Hematopoietic multipotent progenitor cell treated with erythropoietin and hydrocortisone succinate and interleukin-3 and kit ligand, for 4 days (in vitro differentiated cells): ENCODE results near the gene MVP.

Source experiments
- DNase-seq: peaks from one replicate; pipeline ENCODE4 v3.0.0-alpha.2; 2015

MVP gene

DNA sequence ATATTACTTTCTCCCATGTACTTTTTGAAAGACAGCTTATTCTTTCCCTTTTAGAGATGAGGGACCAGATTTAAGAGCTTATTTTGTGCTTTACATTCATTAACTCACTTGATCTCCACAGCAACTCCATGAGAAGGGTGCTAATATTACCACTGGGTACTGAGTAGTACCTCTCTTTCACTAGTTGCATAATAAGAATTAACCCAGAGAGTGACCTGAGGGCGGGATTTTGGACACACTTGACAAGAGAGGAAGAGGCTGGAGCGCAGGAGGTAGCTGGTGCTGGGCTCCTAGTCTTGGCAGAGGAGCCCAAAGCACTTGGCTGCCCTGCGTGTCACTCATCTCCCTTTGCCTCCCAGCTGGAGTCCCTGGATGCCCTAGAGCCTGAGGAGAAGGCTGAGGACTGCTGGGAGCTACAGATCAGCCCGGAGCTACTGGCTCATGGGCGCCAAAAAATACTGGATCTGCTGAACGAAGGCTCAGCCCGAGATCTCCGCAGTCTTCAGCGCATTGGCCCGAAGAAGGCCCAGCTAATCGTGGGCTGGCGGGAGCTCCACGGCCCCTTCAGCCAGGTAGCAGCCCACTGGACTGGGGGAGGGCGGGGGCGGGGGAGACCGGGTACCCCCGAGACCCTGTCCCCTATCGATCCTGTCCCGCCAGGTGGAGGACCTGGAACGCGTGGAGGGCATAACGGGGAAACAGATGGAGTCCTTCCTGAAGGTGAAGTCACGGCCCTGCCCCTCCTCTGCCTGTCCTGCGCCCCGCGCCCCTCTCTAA, 15.6 kb upstream of the MVP start:
- peak; percentile 59 for DNase-seq

DNA sequence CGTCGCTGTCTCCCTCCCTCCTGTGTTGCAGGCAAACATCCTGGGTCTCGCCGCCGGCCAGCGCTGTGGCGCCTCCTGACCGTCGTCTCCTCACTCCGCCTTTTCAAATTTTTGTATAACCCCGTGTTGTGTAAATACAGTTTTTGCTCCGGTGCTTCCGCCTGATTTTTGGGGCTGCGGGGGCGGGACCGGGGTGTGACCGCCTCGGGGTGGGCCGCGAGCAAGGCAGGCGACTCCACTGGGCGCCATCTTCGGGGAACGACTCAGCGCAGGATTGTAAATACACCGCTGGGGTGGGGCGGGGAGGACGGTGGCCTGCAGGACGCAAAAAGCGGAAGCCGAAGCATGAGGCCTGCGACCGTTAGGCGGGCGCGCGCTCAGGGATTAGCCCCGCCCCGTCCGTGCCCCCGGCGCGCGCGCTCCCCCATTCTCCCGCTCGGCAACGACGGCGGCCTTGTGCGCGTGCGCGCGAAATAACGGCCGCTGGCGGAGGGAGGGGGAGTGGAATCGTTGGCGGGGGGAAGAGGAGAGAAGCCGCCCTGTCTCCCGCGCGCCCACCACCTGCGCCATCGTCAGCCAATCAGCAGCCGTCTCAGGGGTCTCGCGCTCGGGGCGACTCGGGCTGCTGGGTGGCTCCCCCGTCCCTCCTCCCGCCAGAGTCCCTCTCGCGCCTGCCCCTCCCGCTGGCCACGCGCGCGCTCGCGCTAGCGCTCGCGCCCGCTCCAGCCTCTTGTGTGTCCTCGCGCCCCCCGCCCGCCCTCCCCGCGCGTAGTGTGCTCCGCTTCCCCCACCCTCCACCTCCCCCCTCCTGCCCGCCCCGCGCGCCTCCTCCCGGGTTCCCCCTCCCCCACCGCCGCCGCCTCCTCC, 14.8 kb upstream of the MVP start:
- DNase-seq: peak; percentile 99

DNA sequence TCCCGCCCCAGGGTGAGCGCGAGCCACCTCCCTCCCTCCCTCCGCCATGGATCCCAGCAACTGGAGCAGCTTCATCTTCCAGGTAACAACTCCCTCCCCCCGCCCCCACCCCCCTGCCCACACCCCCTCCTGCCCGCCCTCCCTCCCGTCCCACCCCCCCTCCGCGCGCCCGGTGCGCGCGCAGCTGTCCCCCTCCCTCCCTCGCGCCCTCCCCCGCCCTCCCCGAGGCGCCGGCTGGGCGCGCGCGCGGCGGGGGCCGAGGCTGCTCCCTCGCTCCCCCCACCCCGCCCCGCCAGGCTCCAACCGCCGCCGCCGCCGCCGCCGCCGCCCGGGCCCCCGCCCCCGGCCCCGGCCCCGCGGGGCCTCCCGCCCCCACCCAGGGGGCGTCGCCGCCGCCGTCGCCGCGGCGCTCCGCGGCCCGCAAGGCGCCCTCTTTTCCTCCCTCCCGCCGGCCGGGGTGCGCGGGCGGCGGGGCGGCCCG, 14.1 kb upstream of the MVP start, which contains the start of gene MAZ:
TSS of gene MAZ (plus strand) at position 431 of the 481 bp plus-strand sequence. CDS start 173 bp downstream, outside the sequence.
- DNase-seq: no peak

DNA sequence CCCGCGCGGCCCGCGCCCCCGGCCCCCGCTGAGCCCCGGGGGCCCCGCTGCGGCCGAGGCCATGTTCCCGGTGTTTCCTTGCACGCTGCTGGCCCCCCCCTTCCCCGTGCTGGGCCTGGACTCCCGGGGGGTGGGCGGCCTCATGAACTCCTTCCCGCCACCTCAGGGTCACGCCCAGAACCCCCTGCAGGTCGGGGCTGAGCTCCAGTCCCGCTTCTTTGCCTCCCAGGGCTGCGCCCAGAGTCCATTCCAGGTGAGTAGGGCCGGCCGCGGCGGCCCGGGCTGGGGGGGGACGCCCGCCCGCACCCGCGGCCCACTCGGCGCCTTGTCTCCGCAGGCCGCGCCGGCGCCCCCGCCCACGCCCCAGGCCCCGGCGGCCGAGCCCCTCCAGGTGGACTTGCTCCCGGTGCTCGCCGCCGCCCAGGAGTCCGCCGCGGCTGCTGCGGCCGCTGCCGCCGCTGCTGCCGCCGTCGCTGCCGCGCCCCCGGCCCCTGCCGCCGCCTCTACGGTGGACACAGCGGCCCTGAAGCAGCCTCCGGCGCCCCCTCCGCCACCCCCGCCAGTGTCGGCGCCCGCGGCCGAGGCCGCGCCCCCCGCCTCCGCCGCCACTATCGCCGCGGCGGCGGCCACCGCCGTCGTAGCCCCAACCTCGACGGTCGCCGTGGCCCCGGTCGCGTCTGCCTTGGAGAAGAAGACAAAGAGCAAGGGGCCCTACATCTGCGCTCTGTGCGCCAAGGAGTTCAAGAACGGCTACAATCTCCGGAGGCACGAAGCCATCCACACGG, 13.4 kb upstream of the MVP start:
- DNase-seq: peak; percentile 91

DNA sequence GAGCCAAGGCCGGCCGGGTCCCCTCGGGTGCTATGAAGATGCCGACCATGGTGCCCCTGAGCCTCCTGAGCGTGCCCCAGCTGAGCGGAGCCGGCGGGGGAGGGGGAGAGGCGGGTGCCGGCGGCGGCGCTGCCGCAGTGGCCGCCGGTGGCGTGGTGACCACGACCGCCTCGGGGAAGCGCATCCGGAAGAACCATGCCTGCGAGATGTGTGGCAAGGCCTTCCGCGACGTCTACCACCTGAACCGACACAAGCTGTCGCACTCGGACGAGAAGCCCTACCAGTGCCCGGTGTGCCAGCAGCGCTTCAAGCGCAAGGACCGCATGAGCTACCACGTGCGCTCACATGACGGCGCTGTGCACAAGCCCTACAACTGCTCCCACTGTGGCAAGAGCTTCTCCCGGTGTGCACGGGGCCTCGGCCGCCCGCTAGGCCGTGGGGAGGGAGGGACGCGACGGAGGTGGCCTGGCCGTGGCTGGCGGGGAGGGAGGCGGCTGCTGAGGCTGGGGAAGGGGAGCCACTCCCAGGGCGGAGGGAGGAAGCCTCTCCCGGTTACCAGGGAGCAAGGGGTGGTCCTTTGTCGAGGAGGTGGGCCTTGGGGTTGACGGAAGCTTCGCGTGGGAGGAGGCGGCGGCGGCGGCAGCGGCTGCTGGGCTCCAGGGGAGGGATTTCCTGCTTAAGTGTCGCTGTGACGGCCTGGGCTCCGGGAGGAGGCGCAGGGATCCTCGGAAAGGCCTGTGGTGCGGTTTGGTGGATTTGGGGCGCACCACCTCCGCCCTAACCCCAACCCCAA, 12.6 kb upstream of the MVP start:
- peak; percentile 97 for DNase-seq

DNA sequence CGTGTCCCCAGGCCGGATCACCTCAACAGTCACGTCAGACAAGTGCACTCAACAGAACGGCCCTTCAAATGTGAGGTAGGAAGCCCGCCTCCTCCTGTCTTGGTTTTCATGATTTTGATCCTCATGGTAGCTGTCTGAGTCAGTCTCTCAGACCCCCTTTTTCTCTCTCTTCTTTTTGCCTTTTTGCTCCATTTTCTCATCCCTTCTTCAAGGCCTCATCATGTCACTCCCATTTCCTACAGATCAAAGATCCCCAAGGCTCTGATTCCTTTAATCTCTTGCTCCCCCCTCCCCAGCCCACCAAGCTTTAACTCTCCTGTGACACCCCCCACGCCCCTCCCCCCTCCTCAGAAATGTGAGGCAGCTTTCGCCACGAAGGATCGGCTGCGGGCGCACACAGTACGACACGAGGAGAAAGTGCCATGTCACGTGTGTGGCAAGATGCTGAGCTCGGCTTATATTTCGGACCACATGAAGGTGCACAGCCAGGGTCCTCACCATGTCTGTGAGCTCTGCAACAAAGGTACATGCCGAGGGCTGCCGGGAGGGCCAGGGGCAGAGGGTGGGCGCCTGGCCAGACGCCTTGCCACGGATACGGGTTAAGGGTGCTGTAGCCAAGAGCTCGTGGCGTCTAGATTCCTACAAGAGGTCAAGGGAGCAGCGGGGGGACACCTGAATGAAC, 11.9 kb upstream of the MVP start:
- DNase-seq: no peak

DNA sequence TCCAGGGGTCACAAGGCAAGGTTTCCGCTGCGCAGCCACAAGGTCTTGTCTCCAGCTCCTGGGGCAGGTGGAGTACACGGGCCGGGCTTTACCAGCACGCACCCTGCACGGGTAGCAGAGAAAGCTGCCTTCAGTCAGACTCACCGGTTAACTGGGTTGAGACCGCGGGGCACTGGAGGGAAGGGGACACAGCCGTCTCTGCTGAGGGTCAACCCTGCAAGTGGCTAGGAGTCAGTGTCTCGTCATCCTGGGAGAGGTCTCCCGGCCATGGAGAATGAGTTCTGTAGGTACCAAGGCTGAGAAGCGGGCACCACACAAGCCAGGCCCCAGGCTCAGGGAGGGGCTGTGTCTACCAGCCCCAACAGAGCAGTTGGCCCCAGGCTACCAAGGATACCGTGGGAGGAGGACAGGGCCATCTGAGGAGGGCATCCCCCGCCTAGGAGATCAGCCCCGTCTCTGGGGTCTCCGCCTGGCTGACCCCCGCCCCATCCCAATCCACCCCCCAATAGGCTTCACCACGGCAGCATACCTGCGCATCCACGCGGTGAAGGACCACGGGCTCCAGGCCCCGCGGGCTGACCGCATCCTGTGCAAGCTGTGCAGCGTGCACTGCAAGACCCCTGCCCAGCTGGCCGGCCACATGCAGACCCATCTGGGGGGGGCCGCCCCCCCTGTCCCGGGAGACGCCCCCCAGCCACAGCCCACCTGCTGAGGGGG, 11.1 kb upstream of the MVP start:
- DNase-seq: no peak

DNA sequence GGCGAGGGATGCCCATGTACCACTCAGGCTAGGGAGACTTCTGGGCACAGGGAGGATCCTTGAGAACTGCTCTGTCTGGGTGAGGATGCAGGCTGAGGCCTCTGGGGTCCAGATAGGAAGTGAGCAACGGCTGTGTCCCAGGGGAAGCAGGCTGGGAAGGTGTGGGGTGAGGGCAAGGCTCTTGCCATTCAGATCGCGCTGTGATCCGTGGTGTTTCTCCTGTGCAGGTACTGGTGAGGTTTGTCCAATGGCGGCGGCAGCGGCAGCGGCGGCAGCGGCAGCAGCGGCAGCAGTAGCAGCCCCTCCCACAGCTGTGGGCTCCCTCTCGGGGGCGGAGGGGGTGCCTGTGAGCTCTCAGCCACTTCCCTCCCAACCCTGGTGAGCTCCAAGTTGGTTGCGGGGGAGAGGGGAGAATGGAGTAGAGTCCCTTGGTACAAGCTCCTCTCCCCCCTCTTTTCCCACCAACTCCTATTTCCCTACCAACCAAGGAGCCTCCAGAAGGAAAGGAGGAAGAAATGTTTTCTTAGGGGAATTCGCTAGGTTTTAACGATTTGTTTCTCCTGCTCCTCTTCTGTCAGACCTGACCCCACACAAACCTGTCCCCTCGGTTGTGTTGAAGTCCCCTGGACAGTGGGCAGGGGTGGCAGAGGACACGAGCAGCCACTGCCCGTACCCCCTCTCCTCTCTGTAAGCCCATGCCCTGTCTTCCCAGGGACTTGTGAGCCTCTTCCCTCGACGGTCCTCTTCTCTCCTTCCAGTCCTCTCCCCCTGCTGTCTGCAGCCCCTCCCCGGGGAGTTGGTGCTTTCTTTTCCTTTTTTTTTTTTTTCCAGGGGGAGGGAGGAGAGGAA, 10.2 kb upstream of the MVP start:
- no peak for DNase-seq

DNA sequence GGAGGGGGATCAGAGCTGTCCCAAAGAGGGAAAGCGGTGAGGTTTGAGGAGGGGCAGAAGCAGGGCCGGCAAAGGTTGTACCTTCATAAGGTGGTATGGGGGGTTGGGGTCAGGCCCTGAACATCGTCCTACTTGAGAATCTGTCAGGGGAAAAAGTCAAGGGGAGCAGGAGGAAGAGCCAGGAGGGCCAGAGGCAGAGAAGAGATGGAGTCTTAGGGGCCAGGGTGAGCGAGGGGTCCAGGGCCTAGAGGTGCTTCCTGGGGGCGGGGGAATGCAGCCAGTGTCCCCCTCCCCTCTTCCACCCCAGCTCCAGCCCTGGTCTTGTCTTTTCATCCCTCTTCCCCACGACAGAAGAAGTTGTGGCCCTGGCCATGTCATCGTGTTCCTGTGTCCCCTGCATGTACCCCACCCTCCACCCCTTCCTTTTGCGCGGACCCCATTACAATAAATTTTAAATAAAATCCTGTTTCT, 9.5 kb upstream of the MVP start:
- no peak for DNase-seq

DNA sequence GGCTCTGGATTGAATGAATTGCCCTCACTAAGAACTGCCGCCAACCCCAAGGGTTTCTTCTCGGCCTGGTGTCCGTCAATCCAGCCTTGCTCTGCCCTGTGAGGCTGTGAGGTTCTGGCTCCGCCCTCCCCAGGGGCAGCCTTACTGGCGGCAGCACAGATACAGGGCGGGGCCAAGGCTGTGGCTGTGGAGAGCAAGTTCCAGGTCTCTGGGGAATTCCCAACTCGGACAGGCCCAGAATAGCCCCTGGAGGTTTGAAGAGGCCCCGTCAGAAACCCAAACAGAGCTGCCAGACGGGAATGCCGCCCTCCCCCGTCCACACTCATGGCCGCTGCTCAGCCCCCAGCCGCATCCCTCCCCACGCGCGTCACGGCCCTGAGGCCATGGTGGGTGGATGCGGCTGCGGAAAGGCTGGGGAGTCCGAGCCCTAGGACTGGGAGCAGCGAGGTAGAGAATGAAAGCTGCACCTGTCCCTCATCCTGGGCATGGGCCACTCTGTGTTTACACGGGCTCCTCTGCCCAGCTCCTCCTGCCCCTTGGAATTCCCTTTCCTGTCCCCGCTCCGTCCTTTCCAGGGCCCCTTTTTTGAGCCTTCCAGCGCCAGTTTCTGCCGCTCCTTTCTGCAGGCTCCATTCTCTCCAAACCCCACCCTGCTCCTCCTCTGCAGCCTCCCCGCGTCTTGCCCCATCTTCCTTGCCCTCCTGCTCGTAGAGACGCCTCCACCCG, 8.9 kb upstream of the MVP start:
- DNase-seq: peak; percentile 94

DNA sequence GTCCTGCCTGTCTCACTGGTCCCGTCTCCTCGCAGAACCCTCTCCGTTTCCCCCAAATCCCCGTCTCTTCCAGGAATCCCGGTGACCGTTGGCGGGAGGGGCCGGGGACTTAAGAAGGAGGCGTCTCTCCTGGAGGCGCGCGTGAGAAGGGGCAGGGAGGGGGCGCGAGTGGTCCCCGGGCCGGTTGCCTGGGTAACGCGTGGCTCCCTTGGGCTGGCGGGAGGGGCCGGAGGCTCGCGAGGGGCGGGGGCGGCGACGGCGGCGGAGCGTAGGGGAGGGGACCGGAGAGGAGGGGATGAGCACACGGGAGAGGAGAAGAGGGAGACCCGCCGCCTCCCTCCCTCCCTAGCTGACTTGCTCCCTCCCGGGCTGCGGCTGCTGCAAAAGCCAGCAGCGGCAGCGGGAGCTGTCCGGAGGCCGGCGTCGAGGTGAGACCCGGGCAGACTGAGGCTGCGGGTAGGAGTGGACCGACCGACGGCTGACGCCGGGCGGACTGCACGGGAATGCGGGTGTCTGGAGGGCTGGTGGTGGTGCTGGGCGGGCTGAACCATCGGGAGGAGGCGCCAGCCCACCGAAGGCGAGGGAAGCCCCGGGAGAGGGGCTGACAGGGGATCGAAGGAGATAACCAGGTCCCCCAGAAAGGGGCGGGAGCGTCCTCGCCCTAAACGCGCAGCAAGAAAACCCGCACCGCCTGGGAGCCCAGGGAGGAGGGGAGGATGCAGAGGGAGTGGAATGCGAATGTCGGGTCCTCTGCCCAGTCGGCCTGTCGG, 8.2 kb upstream of the MVP start, which contains the start of gene PRRT2:
TSS of gene PRRT2 (plus strand) at position 298 of the 770 bp plus-strand sequence. CDS start 862 bp downstream, outside the sequence.
- peak; percentile 66 for DNase-seq

DNA sequence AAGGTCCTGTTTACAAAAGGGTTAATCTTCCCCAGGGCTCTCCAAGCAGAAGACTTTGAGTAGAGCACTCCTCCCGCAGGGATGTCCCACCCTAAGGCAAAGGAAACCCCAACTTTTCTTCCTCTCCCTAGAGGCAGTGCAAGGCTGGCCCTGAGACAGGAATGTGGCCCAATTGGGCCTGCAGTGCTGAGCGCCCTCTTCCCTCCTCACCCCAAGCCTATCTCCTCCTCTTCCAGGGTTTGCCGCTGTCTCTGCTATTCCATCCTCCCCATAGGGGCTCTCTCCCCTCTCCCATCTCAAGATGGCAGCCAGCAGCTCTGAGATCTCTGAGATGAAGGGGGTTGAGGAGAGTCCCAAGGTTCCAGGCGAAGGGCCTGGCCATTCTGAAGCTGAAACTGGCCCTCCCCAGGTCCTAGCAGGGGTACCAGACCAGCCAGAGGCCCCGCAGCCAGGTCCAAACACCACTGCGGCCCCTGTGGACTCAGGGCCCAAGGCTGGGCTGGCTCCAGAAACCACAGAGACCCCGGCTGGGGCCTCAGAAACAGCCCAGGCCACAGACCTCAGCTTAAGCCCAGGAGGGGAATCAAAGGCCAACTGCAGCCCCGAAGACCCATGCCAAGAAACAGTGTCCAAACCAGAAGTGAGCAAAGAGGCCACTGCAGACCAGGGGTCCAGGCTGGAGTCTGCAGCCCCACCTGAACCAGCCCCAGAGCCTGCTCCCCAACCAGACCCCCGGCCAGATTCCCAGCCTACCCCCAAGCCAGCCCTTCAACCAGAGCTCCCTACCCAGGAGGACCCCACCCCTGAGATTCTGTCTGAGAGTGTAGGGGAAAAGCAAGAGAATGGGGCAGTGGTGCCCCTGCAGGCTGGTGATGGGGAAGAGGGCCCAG, 7.3 kb upstream of the MVP start:
- DNase-seq: no peak

DNA sequence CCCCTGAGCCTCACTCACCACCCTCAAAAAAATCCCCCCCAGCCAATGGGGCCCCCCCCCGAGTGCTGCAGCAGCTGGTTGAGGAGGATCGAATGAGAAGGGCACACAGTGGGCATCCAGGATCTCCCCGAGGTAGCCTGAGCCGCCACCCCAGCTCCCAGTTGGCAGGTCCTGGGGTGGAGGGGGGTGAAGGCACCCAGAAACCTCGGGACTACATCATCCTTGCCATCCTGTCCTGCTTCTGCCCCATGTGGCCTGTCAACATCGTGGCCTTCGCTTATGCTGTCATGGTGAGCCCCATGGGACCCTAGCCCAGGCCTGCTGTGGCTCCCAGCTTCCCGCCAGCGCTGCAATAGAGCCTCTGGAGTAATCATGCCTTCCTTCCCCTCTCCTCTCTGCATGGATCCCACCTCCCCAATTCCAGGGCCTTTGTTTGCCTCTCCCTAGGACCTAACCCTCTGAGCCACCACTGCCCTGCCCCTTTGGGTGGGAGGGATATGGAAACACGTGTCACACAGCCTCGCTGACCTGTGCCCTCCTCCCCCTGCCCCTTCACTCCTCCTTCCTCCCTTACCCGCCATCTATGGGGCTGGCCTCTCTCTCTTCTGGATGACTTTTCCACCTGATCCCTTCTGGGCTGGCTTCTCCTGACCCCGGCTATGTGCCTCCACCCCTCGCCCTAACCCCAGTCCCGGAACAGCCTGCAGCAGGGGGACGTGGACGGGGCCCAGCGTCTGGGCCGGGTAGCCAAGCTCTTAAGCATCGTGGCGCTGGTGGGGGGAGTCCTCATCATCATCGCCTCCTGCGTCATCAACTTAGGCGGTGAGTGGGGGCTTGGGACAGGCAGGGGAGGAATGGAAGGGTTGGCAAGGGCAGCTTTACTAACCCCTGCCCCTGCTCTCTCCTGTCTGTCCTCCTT, 6.4 kb upstream of the MVP start:
- no peak for DNase-seq

DNA sequence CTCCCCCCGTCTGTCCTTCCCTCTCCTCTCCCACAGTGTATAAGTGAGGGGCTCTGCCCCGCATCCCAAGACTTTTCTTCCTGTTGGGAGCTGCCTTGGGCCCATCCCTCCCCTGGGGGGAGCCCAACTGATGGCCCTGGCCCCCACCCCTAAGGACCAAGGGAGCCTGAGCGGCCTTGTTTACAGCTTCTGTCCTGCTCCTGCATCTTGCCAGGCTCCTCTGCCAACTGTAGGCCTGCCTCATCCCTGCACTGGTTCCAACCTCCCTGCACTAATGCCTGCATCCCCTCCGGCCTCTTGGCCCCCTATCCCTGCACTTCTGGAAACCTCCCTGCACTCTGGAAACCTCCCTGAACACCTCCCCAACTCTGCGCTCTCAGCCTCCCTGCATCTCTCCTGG, 5.7 kb upstream of the MVP start:
- no peak for DNase-seq

DNA sequence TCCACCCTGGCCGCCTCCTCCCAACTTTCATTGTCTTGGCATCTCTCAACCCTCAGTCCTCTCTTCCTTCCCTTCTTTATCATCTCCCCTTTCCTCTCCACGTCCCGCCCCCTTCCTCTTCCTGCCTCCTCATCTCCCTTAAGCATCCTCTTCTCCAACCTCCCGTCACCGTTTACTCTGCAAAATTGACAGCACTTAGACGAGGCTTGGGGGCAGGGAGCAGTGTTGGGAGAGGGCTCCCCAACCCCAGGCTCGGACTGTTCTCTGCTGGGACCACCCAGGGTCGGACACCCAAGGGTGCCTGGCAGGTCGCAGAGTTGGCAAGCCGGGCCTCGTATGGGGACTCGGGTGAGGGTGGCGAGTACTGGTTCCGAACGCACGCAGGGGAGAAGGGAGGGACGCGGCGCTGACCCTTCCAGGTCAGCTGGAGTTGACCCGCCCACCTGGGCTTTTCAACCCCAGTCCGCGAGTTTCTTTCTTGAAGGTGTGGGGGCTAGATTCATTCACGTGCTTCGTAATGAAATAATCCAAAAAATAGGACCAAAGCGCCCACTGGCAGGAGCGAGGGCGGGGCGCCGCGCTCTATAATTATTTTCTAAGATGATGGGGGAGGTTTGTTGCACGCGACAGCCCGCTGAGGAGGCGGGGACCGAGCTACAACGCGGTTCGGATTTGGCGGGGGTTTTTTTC, 5.1 kb upstream of the MVP start:
- peak; percentile 39 for DNase-seq
